ENCODE measurements around the gene MACC1. TPM values are rescaled to one million over a fixed set of nuclear protein-coding genes. Genes with fewer than 3 reads are reported as not detected.
"Not testable (repeated sequence)": the region's sequence is repeated elsewhere in the genome, so short reads cannot be mapped to it uniquely, and the experiment has no call there.

The MACC1 gene
- total and polyA plus RNA-seq, 5 donors from 2014 or later: 0.12 to 1.0 (median 0.21) TPM; not detected in 2

DNA sequence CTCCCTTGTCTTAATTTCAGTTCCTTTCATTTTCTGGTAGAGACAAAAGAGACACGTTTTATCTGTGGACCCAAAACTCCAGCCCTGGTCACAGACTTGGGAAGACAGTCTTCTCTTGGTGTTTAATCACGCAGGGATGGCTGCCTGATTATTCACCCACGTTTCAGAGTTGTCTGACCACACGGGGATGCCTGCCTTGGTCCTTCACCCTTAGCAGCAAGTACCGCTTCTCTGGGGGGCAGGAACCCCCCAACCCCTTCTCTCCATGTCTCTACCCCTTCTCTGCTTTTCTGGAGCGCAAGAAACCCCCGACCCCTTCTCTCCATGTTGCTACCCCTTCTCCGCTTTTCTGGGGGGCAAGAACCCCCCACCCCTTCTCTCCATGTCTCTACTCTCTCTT, 95.8 kb downstream of the MACC1 start:
- H3K4me1 Mint-ChIP-seq: no peaks in the 10 kb centered on the region
- H3K4me3 ChIP-seq (ENCODE audit: low read depth, low read length): no peak overlapping the region
- no peaks in the 10 kb centered on the region for H3K36me3 Mint-ChIP-seq
- no peak for ATAC-seq (ENCODE audit: low read depth in 2 of 2)
- no peak overlapping the region for H3K27ac Mint-ChIP-seq
- H3K36me3 ChIP-seq (ENCODE audit: control insufficient read depth, insufficient read depth, low read length): no peaks in the 10 kb centered on the region
- H3K27me3 Mint-ChIP-seq: no peaks in the 10 kb centered on the region
- H3K4me3 Mint-ChIP-seq: no peak overlapping the region
- no peaks in the 10 kb centered on the region for H3K4me1 ChIP-seq (ENCODE audit: control insufficient read depth, insufficient read depth, low read length, poor library complexity, severe bottlenecking)
- H3K9me3 ChIP-seq (ENCODE audit: control insufficient read depth in 2 of 2, low read length in 2 of 2): no peaks in the 10 kb centered on the region
- no peak for DNase-seq
- H3K27me3 ChIP-seq (ENCODE audit: control insufficient read depth, insufficient read depth, low read length): no peaks in the 10 kb centered on the region
- no peak overlapping the region for H3K27ac ChIP-seq (ENCODE audit: insufficient read depth, low read length, poor library complexity, severe bottlenecking)
- H3K9me3 Mint-ChIP-seq: peaks cover 0 to 3% (median 0%) of the 10 kb centered on the region in 7 donors

DNA sequence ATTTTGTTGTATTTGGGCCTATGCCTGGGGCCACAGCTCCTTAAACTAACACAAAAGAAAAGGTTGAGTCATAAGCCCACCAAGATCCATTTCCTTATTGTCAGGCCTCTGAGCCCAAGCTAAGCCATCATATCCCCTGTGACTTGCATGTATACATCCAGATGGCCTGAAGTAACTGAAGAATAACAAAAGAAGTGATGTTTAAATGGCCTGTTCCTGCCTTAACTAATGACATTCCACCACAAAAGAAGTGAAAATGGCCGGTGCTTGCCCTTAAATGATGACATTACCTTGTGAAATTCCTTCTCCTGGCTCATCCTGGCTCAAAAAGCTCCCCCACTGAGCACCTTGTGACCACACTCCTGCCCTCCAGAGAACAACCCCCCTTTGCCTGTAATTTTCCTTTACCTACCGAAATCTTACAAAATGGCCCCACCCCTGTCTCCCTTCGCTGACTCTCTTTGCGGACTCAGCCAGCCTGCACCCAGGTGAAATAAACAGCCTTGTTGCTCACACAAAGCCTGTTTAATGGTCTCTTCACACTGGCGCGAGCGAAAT, 96.5 kb downstream of the MACC1 start:
- not testable (repeated sequence) for H3K4me3 ChIP-seq (ENCODE audit: low read depth, low read length); H3K27me3 ChIP-seq (ENCODE audit: control insufficient read depth, insufficient read depth, low read length); H3K27ac Mint-ChIP-seq; ATAC-seq (ENCODE audit: low read depth in 2 of 2); H3K36me3 ChIP-seq (ENCODE audit: control insufficient read depth, insufficient read depth, low read length); H3K4me1 ChIP-seq (ENCODE audit: control insufficient read depth, insufficient read depth, low read length, poor library complexity, severe bottlenecking); H3K9me3 ChIP-seq (ENCODE audit: control insufficient read depth in 2 of 2, low read length in 2 of 2); H3K27ac ChIP-seq (ENCODE audit: insufficient read depth, low read length, poor library complexity, severe bottlenecking); H3K4me3 Mint-ChIP-seq; H3K36me3 Mint-ChIP-seq; DNase-seq; H3K27me3 Mint-ChIP-seq; H3K9me3 Mint-ChIP-seq; H3K4me1 Mint-ChIP-seq

DNA sequence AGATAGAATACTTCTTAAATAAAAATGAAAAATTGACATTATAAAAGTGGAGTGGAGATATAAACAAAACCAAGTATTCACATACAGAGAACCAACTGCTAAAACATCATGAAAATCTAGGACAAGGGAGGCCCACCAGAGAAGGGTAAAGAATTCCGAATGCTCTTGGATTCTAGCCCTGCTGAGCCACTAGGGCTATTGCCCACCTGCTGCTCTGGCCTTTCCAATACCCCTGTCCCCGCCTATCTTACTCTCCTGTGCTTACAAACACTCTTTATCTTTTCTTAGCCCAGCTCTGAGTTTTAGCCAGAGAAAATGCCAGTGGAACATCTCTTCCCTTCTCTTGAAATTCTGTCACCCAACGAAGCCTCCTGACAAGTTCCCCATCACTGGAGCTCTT, 100.3 kb downstream of the MACC1 start:
- H3K9me3 Mint-ChIP-seq: peaks cover 0 to 3% (median 0%) of the 10 kb centered on the region in 7 donors
- H3K27ac Mint-ChIP-seq: no peak overlapping the region
- no peak overlapping the region for H3K4me3 Mint-ChIP-seq
- Histone ChIP-seq H3K36me3 (ENCODE audit: control insufficient read depth, insufficient read depth, low read length) (no peaks in the 10 kb centered on the region), H3K27ac (ENCODE audit: insufficient read depth, low read length, poor library complexity, severe bottlenecking) (no peak overlapping the region), H3K27me3 (ENCODE audit: control insufficient read depth, insufficient read depth, low read length) (no peaks in the 10 kb centered on the region), H3K4me3 (ENCODE audit: low read depth, low read length) (no peak overlapping the region), H3K9me3 (ENCODE audit: control insufficient read depth in 2 of 2, low read length in 2 of 2) (no peaks in the 10 kb centered on the region), H3K4me1 (ENCODE audit: control insufficient read depth, insufficient read depth, low read length, poor library complexity, severe bottlenecking) (no peaks in the 10 kb centered on the region)
- H3K27me3 Mint-ChIP-seq: no peaks in the 10 kb centered on the region
- H3K4me1 Mint-ChIP-seq: no peaks in the 10 kb centered on the region
- ATAC-seq (ENCODE audit: low read depth in 2 of 2) (no peak), DNase-seq (no peak)
- H3K36me3 Mint-ChIP-seq: no peaks in the 10 kb centered on the region

DNA sequence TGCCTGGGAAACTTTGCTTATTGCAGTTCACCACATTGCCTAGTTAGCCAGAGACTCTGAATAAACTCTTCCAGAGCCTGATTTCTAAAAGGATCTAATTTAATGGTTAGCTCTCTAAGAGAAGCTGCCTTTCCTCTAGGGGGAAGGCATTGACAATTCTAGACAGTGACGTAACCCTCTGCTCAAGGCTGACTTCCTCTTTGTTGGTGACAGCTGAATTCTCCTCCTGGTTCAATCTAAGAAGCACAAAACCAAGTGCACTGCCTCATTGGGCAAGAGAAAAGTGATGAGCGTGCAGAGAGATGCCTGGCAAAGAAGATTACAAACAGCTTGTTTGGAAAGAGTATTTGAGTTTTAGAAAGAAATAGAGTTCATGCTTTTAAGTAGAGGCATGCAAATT, 102.7 kb downstream of the MACC1 start:
- Histone ChIP-seq H3K27ac (ENCODE audit: insufficient read depth, low read length, poor library complexity, severe bottlenecking) (no peak overlapping the region), H3K27me3 (ENCODE audit: control insufficient read depth, insufficient read depth, low read length) (no peaks in the 10 kb centered on the region), H3K4me3 (ENCODE audit: low read depth, low read length) (no peak overlapping the region), H3K9me3 (ENCODE audit: control insufficient read depth in 2 of 2, low read length in 2 of 2) (no peaks in the 10 kb centered on the region), H3K36me3 (ENCODE audit: control insufficient read depth, insufficient read depth, low read length) (no peaks in the 10 kb centered on the region), H3K4me1 (ENCODE audit: control insufficient read depth, insufficient read depth, low read length, poor library complexity, severe bottlenecking) (no peaks in the 10 kb centered on the region)
- H3K4me1 Mint-ChIP-seq: no peaks in the 10 kb centered on the region
- ATAC-seq (ENCODE audit: low read depth in 2 of 2): peak in 1 of 2 donors; percentile 24
- DNase-seq: peak in 1 of 3 donors; percentile 26
- H3K27me3 Mint-ChIP-seq: no peaks in the 10 kb centered on the region
- H3K9me3 Mint-ChIP-seq: peaks cover 0 to 5% (median 0%) of the 10 kb centered on the region in 7 donors
- no peaks in the 10 kb centered on the region for H3K36me3 Mint-ChIP-seq
- H3K4me3 Mint-ChIP-seq: no peak overlapping the region
- H3K27ac Mint-ChIP-seq: peak overlapping the region in 1 of 3 donors; percentile 68

DNA sequence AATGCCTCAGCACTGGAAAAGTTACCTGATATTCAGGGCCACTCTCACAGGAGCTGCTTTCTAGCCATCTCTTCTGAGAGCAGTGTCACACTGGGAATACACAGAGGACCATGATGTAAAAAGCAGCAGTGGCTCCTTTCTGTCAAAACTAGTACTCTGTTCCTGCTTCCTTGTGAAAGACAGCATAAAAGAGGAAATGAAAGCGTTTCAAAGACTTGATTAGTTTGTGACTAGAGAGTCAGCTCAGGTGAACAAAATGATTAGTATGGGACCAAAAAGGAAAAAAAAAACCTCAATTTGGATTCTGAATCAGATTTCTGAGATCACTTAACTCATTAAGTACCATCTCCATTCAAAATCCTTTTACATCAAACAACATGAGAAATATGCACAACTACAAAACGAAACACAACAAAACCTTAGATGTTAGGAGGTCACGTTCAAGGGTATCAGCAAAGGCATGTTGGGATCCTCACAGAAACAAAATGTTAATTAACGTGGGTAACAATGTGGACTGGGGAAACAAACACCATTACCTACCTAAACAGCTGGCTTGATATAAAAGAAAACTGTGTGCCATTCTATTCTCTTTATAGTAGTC, 103.7 kb downstream of the MACC1 start:
- Mint-ChIP-seq H3K4me3 (no peak overlapping the region), H3K36me3 (no peaks in the 10 kb centered on the region), H3K4me1 (no peaks in the 10 kb centered on the region), H3K9me3 (peaks cover 0 to 5% (median 0%) of the 10 kb centered on the region in 7 donors), H3K27ac (no peak overlapping the region), H3K27me3 (no peaks in the 10 kb centered on the region)
- Histone ChIP-seq H3K4me1 (ENCODE audit: control insufficient read depth, insufficient read depth, low read length, poor library complexity, severe bottlenecking) (no peaks in the 10 kb centered on the region), H3K27ac (ENCODE audit: insufficient read depth, low read length, poor library complexity, severe bottlenecking) (no peak overlapping the region), H3K4me3 (ENCODE audit: low read depth, low read length) (no peak overlapping the region), H3K27me3 (ENCODE audit: control insufficient read depth, insufficient read depth, low read length) (no peaks in the 10 kb centered on the region), H3K36me3 (ENCODE audit: control insufficient read depth, insufficient read depth, low read length) (no peaks in the 10 kb centered on the region), H3K9me3 (ENCODE audit: control insufficient read depth in 2 of 2, low read length in 2 of 2) (no peaks in the 10 kb centered on the region)
- ATAC-seq (ENCODE audit: low read depth in 2 of 2): no peak
- no peak for DNase-seq

DNA sequence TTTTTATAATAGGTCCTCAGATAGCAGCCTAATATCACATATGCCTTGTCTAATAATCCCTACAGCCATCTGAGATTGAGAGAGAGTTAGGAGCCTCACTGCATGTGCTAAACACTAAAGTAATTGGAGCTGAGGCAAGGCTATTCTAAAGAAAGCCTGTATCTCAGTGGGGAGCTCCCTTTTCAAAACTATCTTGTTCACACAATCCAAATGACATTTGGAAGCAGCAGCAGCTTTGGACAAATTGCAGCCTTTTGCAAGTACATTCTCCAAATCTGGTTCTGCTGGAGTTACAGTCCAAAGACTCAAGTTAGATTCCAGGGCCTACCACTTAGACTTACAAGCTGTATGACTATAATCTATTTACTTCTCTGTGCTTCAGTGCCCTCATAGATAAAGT, 104.5 kb downstream of the MACC1 start:
- Histone ChIP-seq H3K27ac (ENCODE audit: insufficient read depth, low read length, poor library complexity, severe bottlenecking) (no peak overlapping the region), H3K9me3 (ENCODE audit: control insufficient read depth in 2 of 2, low read length in 2 of 2) (no peaks in the 10 kb centered on the region), H3K36me3 (ENCODE audit: control insufficient read depth, insufficient read depth, low read length) (no peaks in the 10 kb centered on the region), H3K4me3 (ENCODE audit: low read depth, low read length) (no peak overlapping the region), H3K4me1 (ENCODE audit: control insufficient read depth, insufficient read depth, low read length, poor library complexity, severe bottlenecking) (no peaks in the 10 kb centered on the region), H3K27me3 (ENCODE audit: control insufficient read depth, insufficient read depth, low read length) (no peaks in the 10 kb centered on the region)
- Mint-ChIP-seq H3K27ac (no peak overlapping the region), H3K27me3 (no peaks in the 10 kb centered on the region), H3K9me3 (peaks cover 0 to 5% (median 0%) of the 10 kb centered on the region in 7 donors), H3K4me3 (no peak overlapping the region), H3K4me1 (no peaks in the 10 kb centered on the region), H3K36me3 (no peaks in the 10 kb centered on the region)
- DNase-seq (no peak), ATAC-seq (ENCODE audit: low read depth in 2 of 2) (no peak)

DNA sequence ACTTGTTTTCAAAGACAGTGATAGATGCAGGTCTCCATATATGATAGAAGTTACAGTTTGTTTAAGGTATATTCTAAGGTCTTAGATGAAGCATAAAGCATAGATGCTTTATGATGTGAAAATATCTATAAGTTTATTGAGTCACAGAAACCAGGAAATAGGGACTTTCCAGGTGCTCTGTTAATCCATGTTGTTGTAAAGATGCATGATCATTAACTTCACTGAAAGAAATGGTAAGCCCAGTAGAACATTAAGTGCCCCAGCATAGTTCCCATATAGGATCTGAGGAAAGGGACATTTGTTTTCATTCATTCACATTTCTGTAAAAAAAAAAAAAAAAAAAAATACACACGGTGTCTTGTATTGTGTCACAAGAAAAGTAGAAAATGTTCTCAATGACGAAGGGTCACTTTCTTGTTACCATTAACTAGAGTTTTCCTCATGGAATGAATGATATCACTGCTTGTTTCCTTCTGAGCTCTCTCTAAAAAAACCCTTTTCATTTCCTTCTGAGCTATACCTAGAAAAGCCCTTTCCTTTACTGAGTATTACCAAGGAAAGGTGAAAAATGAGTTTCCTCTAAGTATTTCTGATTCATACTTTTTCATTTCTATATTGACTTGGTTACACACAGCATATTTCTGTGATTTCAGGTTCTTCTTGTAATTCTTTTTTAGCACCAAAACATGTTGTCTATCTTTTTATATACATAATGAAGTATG, 105.2 kb downstream of the MACC1 start:
- H3K4me1 Mint-ChIP-seq: no peaks in the 10 kb centered on the region
- no peaks in the 10 kb centered on the region for H3K27me3 Mint-ChIP-seq
- Histone ChIP-seq H3K27ac (ENCODE audit: insufficient read depth, low read length, poor library complexity, severe bottlenecking) (no peak overlapping the region), H3K4me1 (ENCODE audit: control insufficient read depth, insufficient read depth, low read length, poor library complexity, severe bottlenecking) (no peaks in the 10 kb centered on the region), H3K4me3 (ENCODE audit: low read depth, low read length) (no peak overlapping the region), H3K9me3 (ENCODE audit: control insufficient read depth in 2 of 2, low read length in 2 of 2) (no peaks in the 10 kb centered on the region), H3K36me3 (ENCODE audit: control insufficient read depth, insufficient read depth, low read length) (no peaks in the 10 kb centered on the region), H3K27me3 (ENCODE audit: control insufficient read depth, insufficient read depth, low read length) (no peaks in the 10 kb centered on the region)
- peaks cover 0 to 5% (median 0%) of the 10 kb centered on the region in 7 donors for H3K9me3 Mint-ChIP-seq
- H3K36me3 Mint-ChIP-seq: no peaks in the 10 kb centered on the region
- H3K27ac Mint-ChIP-seq: no peak overlapping the region
- ATAC-seq (ENCODE audit: low read depth in 2 of 2) (no peak), DNase-seq (peak in 1 of 3 donors; percentile 4)
- H3K4me3 Mint-ChIP-seq: no peak overlapping the region

DNA sequence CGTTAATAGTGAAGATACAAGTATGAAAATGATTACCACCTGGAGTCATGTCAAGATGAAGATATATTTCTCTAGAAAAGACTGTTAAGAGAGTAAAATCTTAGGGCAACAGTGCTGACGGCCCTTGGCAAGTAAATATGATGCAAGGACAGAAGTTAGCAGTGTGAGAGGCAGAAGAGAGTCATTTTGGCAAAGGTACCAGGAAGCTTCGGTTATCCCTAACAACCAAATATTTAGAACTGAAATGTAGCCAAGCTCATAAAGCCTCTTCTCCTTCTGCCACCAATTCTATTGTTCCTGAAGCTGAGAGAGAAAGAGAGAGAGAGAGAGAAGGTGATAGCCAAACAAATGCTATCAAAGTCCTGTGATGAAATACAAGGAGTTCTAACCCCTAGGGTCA, 109.6 kb downstream of the MACC1 start:
- H3K27me3 ChIP-seq (ENCODE audit: control insufficient read depth, insufficient read depth, low read length): no peaks in the 10 kb centered on the region
- H3K36me3 Mint-ChIP-seq: no peaks in the 10 kb centered on the region
- H3K27me3 Mint-ChIP-seq: no peaks in the 10 kb centered on the region
- DNase-seq (no peak), ATAC-seq (ENCODE audit: low read depth in 2 of 2) (no peak)
- no peak overlapping the region for H3K4me3 ChIP-seq (ENCODE audit: low read depth, low read length)
- no peaks in the 10 kb centered on the region for H3K9me3 ChIP-seq (ENCODE audit: control insufficient read depth in 2 of 2, low read length in 2 of 2)
- H3K4me3 Mint-ChIP-seq: no peak overlapping the region
- no peak overlapping the region for H3K27ac Mint-ChIP-seq
- peaks cover 0 to 5% (median 0%) of the 10 kb centered on the region in 7 donors for H3K9me3 Mint-ChIP-seq
- no peaks in the 10 kb centered on the region for H3K36me3 ChIP-seq (ENCODE audit: control insufficient read depth, insufficient read depth, low read length)
- no peaks in the 10 kb centered on the region for H3K4me1 ChIP-seq (ENCODE audit: control insufficient read depth, insufficient read depth, low read length, poor library complexity, severe bottlenecking)
- H3K27ac ChIP-seq (ENCODE audit: insufficient read depth, low read length, poor library complexity, severe bottlenecking): no peak overlapping the region
- no peaks in the 10 kb centered on the region for H3K4me1 Mint-ChIP-seq
